CD4-positive, alpha-beta T cell (primary cell): ENCODE data around the gene MGAT5. TPM values are rescaled to one million over a fixed set of nuclear protein-coding genes. Genes with fewer than 3 reads are reported as not detected.

Source experiments
- ATAC-seq: fragments of 200-7000 bp; cut with Tn5 transposase; one replicate; pipeline ENCODE4 v1.10.0; 2022; ENCODE audit warnings: mild to moderate bottlenecking; ENCODE audit not compliant: poor library complexity
- CTCF ChIA-PET: fragments of 350-600 bp; sonication (Branson Sonifier 250); formaldehyde crosslinking; loops from one replicate; lab custom pipeline; 2021; ENCODE audit warnings: antibody characterized with exemption, inconsistent platforms; lab: Charles Lee
- POLR2A ChIA-PET: fragments of 350-600 bp; sonication (Branson Sonifier 250); formaldehyde crosslinking; loops from one replicate; lab custom pipeline; 2021; ENCODE audit warnings: antibody characterized with exemption, inconsistent platforms; lab: Charles Lee
- DNase-seq, 14 experiments: peaks; one replicate each; pipeline ENCODE4 v3.0.0-alpha.2; 2013 to 2020; ENCODE audit warnings: mixed read lengths in 2 of 14
- H3K27ac ChIP-seq, 2 donors: one replicate each; pipeline versions ENCODE4 v1.5.1 to v1.7.0; 2013; ENCODE audit warnings: low read length in 2 of 2, low read depth in 1 of 2, mild to moderate bottlenecking in 1 of 2
- H3K27me3 ChIP-seq, 2 experiments: 1 replicate in 1 of 2; 2 replicates in 1 of 2; pipeline versions ENCODE4 v1.6.1 to v1.7.0; 2013; ENCODE audit warnings: low read length in 2 of 2, control low read depth in 1 of 2, mild to moderate bottlenecking in 1 of 2, moderate library complexity in 1 of 2; ENCODE audit not compliant: insufficient read depth in 2 of 2, control insufficient read depth in 1 of 2
- H3K36me3 ChIP-seq: one replicate; pipeline ENCODE4 v1.6.1; 2013; ENCODE audit warnings: low read length, control low read depth; ENCODE audit not compliant: insufficient read depth
- H3K4me1 ChIP-seq: one replicate; pipeline ENCODE4 v1.6.1; 2013; ENCODE audit warnings: low read length, control low read depth; ENCODE audit not compliant: insufficient read depth
- H3K4me3 ChIP-seq: one replicate; pipeline ENCODE4 v1.5.1; 2013; ENCODE audit warnings: mild to moderate bottlenecking, low read length, moderate library complexity
- H3K9me3 ChIP-seq, 2 experiments: 1 replicate in 1 of 2; 2 replicates in 1 of 2; pipeline versions ENCODE4 v1.6.1 to v1.7.0; 2013; ENCODE audit warnings: low read length in 2 of 2, mild to moderate bottlenecking in 2 of 2, control low read depth in 1 of 2, moderate library complexity in 1 of 2; ENCODE audit not compliant: control insufficient read depth in 1 of 2, insufficient read depth in 1 of 2
- H3K27ac Mint-ChIP-seq: one replicate; pipeline ENCODE4 v1.8.0; 2020; ENCODE audit warnings: mixed read lengths
- H3K27me3 Mint-ChIP-seq: one replicate; pipeline ENCODE4 v1.8.0; 2021; ENCODE audit warnings: mixed read lengths
- H3K36me3 Mint-ChIP-seq: one replicate; pipeline ENCODE4 v1.8.0; 2021; ENCODE audit warnings: low read depth, mixed read lengths
- H3K4me1 Mint-ChIP-seq: one replicate; pipeline ENCODE4 v1.8.0; 2021; ENCODE audit warnings: low read depth, mixed read lengths
- H3K4me3 Mint-ChIP-seq: one replicate; pipeline ENCODE4 v1.8.0; 2020; ENCODE audit warnings: mild to moderate bottlenecking, mixed read lengths
- H3K9me3 Mint-ChIP-seq: one replicate; pipeline ENCODE4 v1.8.0; 2020; ENCODE audit warnings: mixed read lengths
- intact Hi-C, 2 experiments: fragments of 100-400 bp; cut with DNase I in 1 of 2; cut with micrococcal nuclease in 1 of 2; formaldehyde crosslinking; loops; one replicate each; pipeline versions ENCODE4 v1.15.1 to v1.9.0; 2023 to 2025; cut with DNase I, micrococcal nuclease
- total RNA-seq, 174 experiments: library from RNA in 2 of 174; stranded (reverse) in 2 of 174; gene quantifications; one replicate each; pipeline ENCODE4 v1.2.3 and lab custom pipeline; 2021 to 2026
- TF ChIP-seq, protein P1 (sequence below): fragments of 200-600 bp; IDR thresholded peaks from one replicate; pipeline ENCODE4 v1.8.0; 2022; ENCODE audit warnings: antibody characterized with exemption, mild to moderate bottlenecking

MGAT5 gene
- total RNA-seq, 2 experiments from 2014 or later, result 77.5 to 77.8 TPM

GRCh38 chr2:134333646-134334189 lies 79.8 kb downstream of the MGAT5 start:
- ChIA-PET POLR2A (no interaction called here), CTCF (no interaction called here)
- Mint-ChIP-seq H3K27me3 (no peaks in the 10 kb centered on the region), H3K4me1 (peaks cover 23% of the 10 kb centered on the region), H3K27ac (no peak overlapping the region), H3K9me3 (peaks cover 8% of the 10 kb centered on the region), H3K4me3 (no peak overlapping the region), H3K36me3 (peaks cover 61% of the 10 kb centered on the region)
- H3K36me3 ChIP-seq, result peaks cover 20% of the 10 kb centered on the region
- H3K27ac ChIP-seq, result no peak overlapping the region
- H3K4me3 ChIP-seq, result no peak overlapping the region
- H3K9me3 ChIP-seq, result no peaks in the 10 kb centered on the region
- intact Hi-C loops, result no loop called here
- no peak for ATAC-seq
- no peaks in the 10 kb centered on the region for H3K4me1 ChIP-seq
- no peaks in the 10 kb centered on the region for H3K27me3 ChIP-seq
- DNase-seq, result no peak
- TF ChIP-seq, protein P1, sequence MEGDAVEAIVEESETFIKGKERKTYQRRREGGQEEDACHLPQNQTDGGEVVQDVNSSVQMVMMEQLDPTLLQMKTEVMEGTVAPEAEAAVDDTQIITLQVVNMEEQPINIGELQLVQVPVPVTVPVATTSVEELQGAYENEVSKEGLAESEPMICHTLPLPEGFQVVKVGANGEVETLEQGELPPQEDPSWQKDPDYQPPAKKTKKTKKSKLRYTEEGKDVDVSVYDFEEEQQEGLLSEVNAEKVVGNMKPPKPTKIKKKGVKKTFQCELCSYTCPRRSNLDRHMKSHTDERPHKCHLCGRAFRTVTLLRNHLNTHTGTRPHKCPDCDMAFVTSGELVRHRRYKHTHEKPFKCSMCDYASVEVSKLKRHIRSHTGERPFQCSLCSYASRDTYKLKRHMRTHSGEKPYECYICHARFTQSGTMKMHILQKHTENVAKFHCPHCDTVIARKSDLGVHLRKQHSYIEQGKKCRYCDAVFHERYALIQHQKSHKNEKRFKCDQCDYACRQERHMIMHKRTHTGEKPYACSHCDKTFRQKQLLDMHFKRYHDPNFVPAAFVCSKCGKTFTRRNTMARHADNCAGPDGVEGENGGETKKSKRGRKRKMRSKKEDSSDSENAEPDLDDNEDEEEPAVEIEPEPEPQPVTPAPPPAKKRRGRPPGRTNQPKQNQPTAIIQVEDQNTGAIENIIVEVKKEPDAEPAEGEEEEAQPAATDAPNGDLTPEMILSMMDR, result no peak

- TF ChIP-seq, protein P1, result no peak
These were observed 80.9 kb downstream of the MGAT5 start for GRCh38 chr2:134334542-134335353.

GRCh38 chr2:134335601-134336000 lies 81.7 kb downstream of the MGAT5 start:
- Mint-ChIP-seq H3K27me3 (no peaks in the 10 kb centered on the region), H3K4me1 (peaks cover 19% of the 10 kb centered on the region), H3K27ac (no peak overlapping the region), H3K9me3 (peaks cover 8% of the 10 kb centered on the region), H3K4me3 (no peak overlapping the region), H3K36me3 (peaks cover 61% of the 10 kb centered on the region)
- no peak overlapping the region for H3K4me3 ChIP-seq
- POLR2A ChIA-PET, result no interaction called here
- no peak overlapping the region for H3K27ac ChIP-seq
- CTCF ChIA-PET, result interaction anchor here (1.2 to 1.3 kb wide), 2 partner anchors 13 to 90 kb away, joined by 3 read pairs; no protein-coding TSS in a partner anchor
- TF ChIP-seq, protein P1, result no peak
- no peaks in the 10 kb centered on the region for H3K27me3 ChIP-seq
- peaks cover 27% of the 10 kb centered on the region for H3K36me3 ChIP-seq
- no peaks in the 10 kb centered on the region for H3K9me3 ChIP-seq
- intact Hi-C loops, result no loop called here
- no peaks in the 10 kb centered on the region for H3K4me1 ChIP-seq
- DNase-seq, result no peak
- no peak for ATAC-seq

More at GRCh38 chr2:134334542-134335353, 80.9 kb downstream of the MGAT5 start:
- Mint-ChIP-seq H3K4me1 (peaks cover 19% of the 10 kb centered on the region), H3K4me3 (no peak overlapping the region), H3K27ac (no peak overlapping the region), H3K9me3 (peaks cover 8% of the 10 kb centered on the region), H3K36me3 (peaks cover 55% of the 10 kb centered on the region), H3K27me3 (no peaks in the 10 kb centered on the region)
- no peaks in the 10 kb centered on the region for H3K9me3 ChIP-seq
- ChIA-PET POLR2A (no interaction called here), CTCF (interaction anchor here (0.9 kb wide), 1 partner anchor 15 kb away, joined by 3 read pairs; no protein-coding TSS in a partner anchor)
- H3K27ac ChIP-seq, result no peak overlapping the region
- ATAC-seq, result no peak
- no peak overlapping the region for H3K4me3 ChIP-seq
- H3K27me3 ChIP-seq, result no peaks in the 10 kb centered on the region
- H3K36me3 ChIP-seq, result peaks cover 24% of the 10 kb centered on the region
- intact Hi-C loops, result no loop called here
- H3K4me1 ChIP-seq, result no peaks in the 10 kb centered on the region
- DNase-seq, result no peak
